Osteocyte (in vitro differentiated cells): ENCODE measurements around the gene AMD1. TPM values are rescaled to one million over a fixed set of nuclear protein-coding genes. Genes with fewer than 3 reads are reported as not detected.

Source experiments
- DNase-seq: peaks from one replicate; pipeline ENCODE4 v3.0.0; 2021; ENCODE audit warnings: mixed read lengths; ENCODE audit not compliant: unreplicated experiment; ENCODE audit errors: extremely low spot score
- H3K27ac Mint-ChIP-seq: one replicate; pipeline ENCODE4 v1.8.0; 2021; ENCODE audit warnings: mild to moderate bottlenecking, mixed read lengths; ENCODE audit not compliant: unreplicated experiment
- H3K27me3 Mint-ChIP-seq: one replicate; pipeline ENCODE4 v1.8.0; 2021; ENCODE audit warnings: mixed read lengths; ENCODE audit not compliant: unreplicated experiment
- H3K36me3 Mint-ChIP-seq: one replicate; pipeline ENCODE4 v1.8.0; 2021; ENCODE audit warnings: mixed read lengths; ENCODE audit not compliant: unreplicated experiment
- H3K4me1 Mint-ChIP-seq: one replicate; pipeline ENCODE4 v1.8.0; 2021; ENCODE audit warnings: mixed read lengths; ENCODE audit not compliant: unreplicated experiment
- H3K4me3 Mint-ChIP-seq: one replicate; pipeline ENCODE4 v1.8.0; 2021; ENCODE audit warnings: mild to moderate bottlenecking, moderate library complexity, mixed read lengths; ENCODE audit not compliant: unreplicated experiment
- H3K9me3 Mint-ChIP-seq: one replicate; pipeline ENCODE4 v1.8.0; 2021; ENCODE audit warnings: mixed read lengths; ENCODE audit not compliant: unreplicated experiment
- total RNA-seq: library from RNA; stranded (reverse); gene quantifications from 2 replicates; pipeline ENCODE4 v1.2.1, GENCODE V29; 2021
- TF ChIP-seq, protein P1 (sequence below): fragments of 200-600 bp; sonication (generic); IDR thresholded peaks from 2 replicates; pipeline ENCODE4 v1.5.0; 2021; ENCODE audit warnings: antibody characterized with exemption, mild to moderate bottlenecking, moderate library complexity

The AMD1 gene
- total RNA-seq, 1 donor from 2014 or later = 34.0 TPM

DNA sequence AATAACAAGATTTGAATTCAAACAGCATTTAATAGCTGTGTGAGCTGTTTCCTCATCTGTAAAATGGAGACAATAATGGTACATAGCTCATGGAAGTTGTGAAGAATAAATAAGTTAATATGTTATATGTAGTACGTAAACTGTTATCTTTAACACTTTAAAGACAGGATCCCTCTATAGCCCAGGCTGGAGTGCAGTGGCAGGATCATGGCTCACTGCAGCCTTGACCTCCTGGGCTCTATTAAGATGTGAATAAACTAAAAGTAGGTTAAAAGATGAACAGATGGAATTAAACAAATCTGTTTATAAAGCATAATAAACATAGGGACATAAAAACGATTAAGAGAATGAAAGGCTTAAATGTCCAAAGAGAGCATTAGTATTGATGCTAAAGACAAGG is 3.0 kb downstream of the AMD1 start:
- peak overlapping the region; percentile 98 for H3K4me3 Mint-ChIP-seq
- peaks cover 62% of the 10 kb centered on the region for H3K4me1 Mint-ChIP-seq
- TF ChIP-seq, protein P1, sequence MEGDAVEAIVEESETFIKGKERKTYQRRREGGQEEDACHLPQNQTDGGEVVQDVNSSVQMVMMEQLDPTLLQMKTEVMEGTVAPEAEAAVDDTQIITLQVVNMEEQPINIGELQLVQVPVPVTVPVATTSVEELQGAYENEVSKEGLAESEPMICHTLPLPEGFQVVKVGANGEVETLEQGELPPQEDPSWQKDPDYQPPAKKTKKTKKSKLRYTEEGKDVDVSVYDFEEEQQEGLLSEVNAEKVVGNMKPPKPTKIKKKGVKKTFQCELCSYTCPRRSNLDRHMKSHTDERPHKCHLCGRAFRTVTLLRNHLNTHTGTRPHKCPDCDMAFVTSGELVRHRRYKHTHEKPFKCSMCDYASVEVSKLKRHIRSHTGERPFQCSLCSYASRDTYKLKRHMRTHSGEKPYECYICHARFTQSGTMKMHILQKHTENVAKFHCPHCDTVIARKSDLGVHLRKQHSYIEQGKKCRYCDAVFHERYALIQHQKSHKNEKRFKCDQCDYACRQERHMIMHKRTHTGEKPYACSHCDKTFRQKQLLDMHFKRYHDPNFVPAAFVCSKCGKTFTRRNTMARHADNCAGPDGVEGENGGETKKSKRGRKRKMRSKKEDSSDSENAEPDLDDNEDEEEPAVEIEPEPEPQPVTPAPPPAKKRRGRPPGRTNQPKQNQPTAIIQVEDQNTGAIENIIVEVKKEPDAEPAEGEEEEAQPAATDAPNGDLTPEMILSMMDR = no peak
- H3K27me3 Mint-ChIP-seq = no peaks in the 10 kb centered on the region
- H3K9me3 Mint-ChIP-seq = no peaks in the 10 kb centered on the region
- peak overlapping the region; percentile 90 for H3K27ac Mint-ChIP-seq
- H3K36me3 Mint-ChIP-seq = no peaks in the 10 kb centered on the region
- no peak for DNase-seq

DNA sequence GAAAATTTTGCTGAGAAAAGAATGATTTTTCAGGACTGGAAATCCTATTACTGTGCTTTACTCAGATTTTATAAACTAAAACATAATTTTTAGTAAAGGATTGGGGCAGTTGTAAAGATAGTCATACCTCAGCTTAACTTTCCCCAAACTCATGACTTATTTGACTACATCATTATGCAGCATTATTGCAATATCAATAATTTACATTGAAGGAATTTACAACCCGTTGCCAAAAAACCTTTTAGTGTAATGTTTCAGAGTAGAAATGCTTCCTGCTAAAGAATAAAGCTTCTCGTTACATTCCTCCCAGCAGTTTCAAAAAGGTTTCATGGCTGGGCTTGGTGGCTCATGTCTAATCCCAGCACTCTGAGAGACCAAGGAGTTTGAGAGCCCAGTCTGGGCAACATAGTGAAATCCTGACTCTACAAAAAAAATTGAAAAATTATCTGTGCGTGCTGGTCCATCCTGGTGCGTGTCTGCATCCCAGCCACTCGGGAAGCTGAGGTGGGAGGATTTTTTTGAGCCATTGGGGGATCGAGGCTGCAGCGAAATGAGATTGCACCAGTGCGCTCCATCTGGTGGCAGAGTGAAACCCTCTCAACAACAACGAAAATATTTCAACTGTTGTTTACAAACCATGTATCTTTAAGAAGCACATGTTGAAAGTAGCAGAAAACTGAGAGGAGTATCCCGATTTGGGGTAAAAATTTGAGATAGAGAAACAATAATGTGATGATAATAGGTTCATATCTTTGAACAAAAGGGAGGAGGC is 4.4 kb downstream of the AMD1 start:
- DNase-seq = no peak
- Mint-ChIP-seq H3K4me1 (peaks cover 68% of the 10 kb centered on the region), H3K9me3 (no peaks in the 10 kb centered on the region), H3K4me3 (peak overlapping the region; percentile 60), H3K27ac (peak overlapping the region; percentile 90), H3K36me3 (no peaks in the 10 kb centered on the region), H3K27me3 (no peaks in the 10 kb centered on the region)
- TF ChIP-seq, protein P1 = peak; percentile 63

DNA sequence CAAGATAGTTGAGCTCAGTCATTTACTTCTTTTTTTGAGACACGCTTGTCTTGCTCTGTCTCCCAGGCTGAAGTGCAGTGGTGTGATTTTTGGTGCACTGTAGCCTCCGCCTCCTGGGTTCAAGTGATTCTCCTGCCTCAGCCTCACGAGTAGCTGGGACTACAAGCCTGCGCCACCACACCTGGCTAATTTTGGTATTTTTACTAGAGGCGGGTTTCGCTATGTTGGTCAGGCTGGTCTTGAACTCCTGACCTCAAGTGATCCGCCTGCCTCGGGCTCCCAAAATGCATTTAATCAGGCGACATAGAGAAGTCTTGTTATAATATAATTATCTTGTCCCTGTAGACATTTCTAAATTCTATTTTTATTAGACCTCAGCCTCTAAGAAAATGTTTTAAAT is 6.1 kb downstream of the AMD1 start:
- Mint-ChIP-seq H3K27me3 (no peaks in the 10 kb centered on the region), H3K36me3 (no peaks in the 10 kb centered on the region), H3K4me1 (peaks cover 83% of the 10 kb centered on the region), H3K9me3 (no peaks in the 10 kb centered on the region), H3K27ac (no peak overlapping the region), H3K4me3 (no peak overlapping the region)
- TF ChIP-seq, protein P1 = no peak
- DNase-seq = no peak

DNA sequence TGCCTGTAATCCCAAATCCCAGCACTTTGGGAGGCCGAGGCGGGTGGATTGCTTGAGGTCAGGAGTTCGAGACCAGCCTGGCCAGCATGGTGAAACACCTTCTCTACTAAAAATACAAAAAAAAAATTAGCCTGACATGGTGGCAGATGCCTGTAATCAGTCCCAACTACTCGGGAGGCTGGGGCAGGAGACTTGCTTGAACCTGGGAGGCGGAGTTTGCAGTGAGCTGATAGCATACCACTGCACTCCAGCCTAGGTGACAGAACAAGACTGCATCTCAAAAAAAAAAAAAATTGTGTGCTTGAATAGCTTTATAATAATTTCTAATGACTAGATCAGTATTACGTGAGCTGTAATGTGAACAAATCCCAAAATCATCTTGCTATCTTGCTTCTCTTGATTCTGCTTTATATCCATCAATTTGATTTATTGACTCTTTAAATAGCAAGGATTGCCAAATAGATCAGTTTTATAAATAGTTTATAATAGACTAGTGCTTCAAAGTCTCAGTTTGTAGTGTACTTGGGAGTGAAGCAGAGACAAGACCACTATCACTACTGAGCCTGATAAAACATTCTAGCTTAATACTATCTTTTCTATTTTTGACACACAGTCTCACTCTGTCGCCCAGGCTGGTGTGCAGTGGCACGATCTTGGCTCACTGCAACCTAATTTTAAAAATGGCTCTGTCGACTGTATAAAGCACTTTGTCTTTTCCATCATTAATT is 7.1 kb downstream of the AMD1 start:
- no peaks in the 10 kb centered on the region for H3K36me3 Mint-ChIP-seq
- H3K4me1 Mint-ChIP-seq = peaks cover 80% of the 10 kb centered on the region
- no peak for DNase-seq
- no peak overlapping the region for H3K4me3 Mint-ChIP-seq
- TF ChIP-seq, protein P1 = no peak
- H3K9me3 Mint-ChIP-seq = no peaks in the 10 kb centered on the region
- peak overlapping the region; percentile 31 for H3K27ac Mint-ChIP-seq
- H3K27me3 Mint-ChIP-seq = no peaks in the 10 kb centered on the region

DNA sequence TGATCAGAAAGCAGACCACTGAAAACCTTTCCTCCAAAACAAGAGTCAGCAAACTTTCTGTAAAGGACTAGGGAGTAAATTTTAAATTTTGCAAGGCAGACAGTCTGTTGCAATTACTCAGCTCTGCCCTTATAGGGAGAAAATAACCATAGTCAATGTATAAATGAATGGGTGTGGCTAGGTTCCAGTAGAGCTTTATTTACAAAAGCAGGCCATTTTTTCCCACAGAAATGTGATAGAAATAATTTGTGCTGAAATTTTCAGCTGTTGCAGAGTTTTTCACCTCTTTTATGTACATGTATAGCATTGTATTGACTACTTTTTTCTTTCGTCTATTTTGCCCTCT is 7.7 kb downstream of the AMD1 start:
- TF ChIP-seq, protein P1 = no peak

More for the DNA sequence above, 7.7 kb downstream of the AMD1 start:
- no peaks in the 10 kb centered on the region for H3K9me3 Mint-ChIP-seq
- H3K36me3 Mint-ChIP-seq = peaks cover 1% of the 10 kb centered on the region
- no peaks in the 10 kb centered on the region for H3K27me3 Mint-ChIP-seq
- H3K27ac Mint-ChIP-seq = peak overlapping the region; percentile 58
- peaks cover 74% of the 10 kb centered on the region for H3K4me1 Mint-ChIP-seq
- no peak for DNase-seq
- H3K4me3 Mint-ChIP-seq = no peak overlapping the region
